WTC11 (cell line): ENCODE results near the gene ALKBH7. TPM values are rescaled to one million over a fixed set of nuclear protein-coding genes. Genes with fewer than 3 reads are reported as not detected.

Source experiments
- ATF6 ChIP-seq: sonication (generic); formaldehyde crosslinking; IDR thresholded peaks from 2 replicates; pipeline ENCODE4 v1.8.1; 2023; ENCODE audit warnings: mild to moderate bottlenecking, missing genetic modification reagents
- ZNF232 ChIP-seq: sonication (generic); formaldehyde crosslinking; IDR thresholded peaks from 2 replicates; pipeline ENCODE4 v1.8.0; 2022; ENCODE audit warnings: mild to moderate bottlenecking, missing genetic modification reagents
- microRNA-seq: library from miRNA; unstranded; fragments of <30 nt; microRNA quantifications from one replicate; pipeline ENCODE4 v1.2.0, GENCODE V29; 2022; ENCODE audit warnings: borderline number of aligned reads
- total RNA-seq: library from RNA; stranded (reverse); gene quantifications from 3 replicates; pipeline ENCODE4 v1.2.3, GENCODE V29; 2021

ALKBH7 gene
- total RNA-seq, 1 experiment from 2014 or later = 96.4 TPM

GRCh38 chr19:6424195-6424938 lies 51.8 kb downstream of the ALKBH7 start, which contains the start of gene KHSRP (continued):
- TF ChIP-seq ATF6 (no peak), ZNF232 (CRISPR knock-in tag) (no peak)

Small RNA genes lying within 50 kb of the gene (microRNA-seq; reads per million reads assigned to microRNA genes)
- gene MIR3940 = 15.0 reads per million, percentile 35 among the genes with 10 or more reads in this experiment
- 2.8 reads per million for gene MIR6790
- gene MIR6885 = not detected

Other genes with a start within 250 kb of the ALKBH7 start
- gene ACSBG2, start 237.1 kb upstream of the ALKBH7 start, total RNA-seq = not detected in 3 replicates
- 49.9 to 58.2 TPM (median 50.2 TPM) in 3 replicates for gene MLLT1, start 92.8 kb upstream of the ALKBH7 start, total RNA-seq
- gene ACER1, start 39.2 kb upstream of the ALKBH7 start, total RNA-seq = not detected in 3 replicates
- gene CLPP, start 11.3 kb upstream of the ALKBH7 start, total RNA-seq = 86.2 to 95.8 TPM (median 91.9 TPM) in 3 replicates
- gene PSPN, start 3.1 kb downstream of the ALKBH7 start, total RNA-seq = 1.9 to 3.5 TPM (median 2.9 TPM) in 3 replicates
- gene GTF2F1, start 20.4 kb downstream of the ALKBH7 start, total RNA-seq = 61.5 to 62.9 TPM (median 62.4 TPM) in 3 replicates
- 528 to 572 TPM (median 549 TPM) in 3 replicates for gene KHSRP, start 52.0 kb downstream of the ALKBH7 start, total RNA-seq
- 0.18 to 0.35 TPM (median 0.21 TPM) in 3 replicates for gene SLC25A41, start 61.0 kb downstream of the ALKBH7 start, total RNA-seq
- gene SLC25A23, start 87.0 kb downstream of the ALKBH7 start, total RNA-seq = 63.6 to 69.1 TPM (median 63.7 TPM) in 3 replicates
- 29.9 to 36.5 TPM (median 32.2 TPM) in 3 replicates for gene CRB3, start 91.5 kb downstream of the ALKBH7 start, total RNA-seq
- gene DENND1C, start 109.0 kb downstream of the ALKBH7 start, total RNA-seq = 4.3 to 6.3 TPM (median 6.1 TPM) in 3 replicates
- gene TUBB4A, start 129.5 kb downstream of the ALKBH7 start, total RNA-seq = 18.5 to 33.1 TPM (median 30.2 TPM) in 3 replicates
- gene TNFSF9, start 158.2 kb downstream of the ALKBH7 start, total RNA-seq = 2.6 to 2.9 TPM (median 2.7 TPM) in 3 replicates
- 1.7 to 2.1 TPM (median 1.7 TPM) in 3 replicates for gene CD70, start 218.4 kb downstream of the ALKBH7 start, total RNA-seq